M059J (cell line): ENCODE data around the gene SYT4. TPM values are rescaled to one million over a fixed set of nuclear protein-coding genes. Genes with fewer than 3 reads are reported as not detected.
"Not testable (repeated sequence)": the region's sequence is repeated elsewhere in the genome, so short reads cannot be mapped to it uniquely, and the experiment has no call there.

ENCODE experiments used
- DNase-seq: peaks from one replicate; pipeline ENCODE4 v3.0.0-alpha.2; 2012; ENCODE audit warnings: low read depth
- total RNA-seq: library from RNA; depleted of rRNA; stranded (reverse); fragments of >200 nt; shearing (Covaris generic); gene quantifications from 2 replicates; pipeline ENCODE4 v1.2.3, GENCODE V29; 2014; rRNA removed

SYT4 gene
- 0.15 and 0.67 TPM in 2 replicates for total RNA-seq

- peak; percentile 50 for DNase-seq
These were observed at the start of gene SYT4 for GRCh38 chr18:43277164-43277600. Gene SYT4, minus strand, starts transcription at chr18:43277490. Its CDS starts 209 bp downstream, at chr18:43277281.

- DNase-seq: no peak
These were observed 44.8 kb upstream of the SYT4 start for GRCh38 chr18:43322132-43322531.

GRCh38 chr18:43314941-43315340, 37.7 kb upstream of the SYT4 start:
- DNase-seq: peak; percentile 5

GRCh38 chr18:43312891-43313290, 35.6 kb upstream of the SYT4 start:
- DNase-seq: peak; percentile 13

GRCh38 chr18:43310239-43310638, 32.9 kb upstream of the SYT4 start:
- no peak for DNase-seq

- DNase-seq: no peak
These were observed 26.1 kb upstream of the SYT4 start for GRCh38 chr18:43303376-43303775.

GRCh38 chr18:43286187-43286586, 8.9 kb upstream of the SYT4 start:
- DNase-seq: not testable (repeated sequence)

- DNase-seq: no peak
These were observed 6.0 kb upstream of the SYT4 start for GRCh38 chr18:43283299-43283698.

GRCh38 chr18:43279015-43279744, 1.9 kb upstream of the SYT4 start:
- DNase-seq: peak; percentile 5

GRCh38 chr18:43278355-43278754, 1.1 kb upstream of the SYT4 start:
- DNase-seq: no peak

GRCh38 chr18:43276491-43276890, 799 bp downstream of the SYT4 start:
- DNase-seq: no peak

GRCh38 chr18:43275546-43275945, 1.7 kb downstream of the SYT4 start:
- no peak for DNase-seq

GRCh38 chr18:43274526-43274925, 2.8 kb downstream of the SYT4 start:
- DNase-seq: no peak

GRCh38 chr18:43271593-43272432, 5.5 kb downstream of the SYT4 start:
- peak; percentile 39 for DNase-seq

GRCh38 chr18:43267818-43268217, 9.5 kb downstream of the SYT4 start:
- no peak for DNase-seq

GRCh38 chr18:43265465-43265864, 11.8 kb downstream of the SYT4 start:
- DNase-seq: no peak

- no peak for DNase-seq
These were observed 28.6 kb downstream of the SYT4 start for GRCh38 chr18:43248610-43249249.

- DNase-seq: no peak
These were observed 29.3 kb downstream of the SYT4 start for GRCh38 chr18:43247944-43248343.

GRCh38 chr18:43238429-43238828, 38.9 kb downstream of the SYT4 start:
- DNase-seq: no peak

- peak; percentile 4 for DNase-seq
These were observed 40.4 kb downstream of the SYT4 start for GRCh38 chr18:43236921-43237320.

GRCh38 chr18:43234889-43235288, 42.4 kb downstream of the SYT4 start:
- DNase-seq: no peak

- DNase-seq: no peak
These were observed 54.8 kb downstream of the SYT4 start for GRCh38 chr18:43222501-43222900.
